Suppressor macrophage (primary cell): ENCODE results near the gene PRKCA.
"Not testable (repeated sequence)": the region's sequence is repeated elsewhere in the genome, so short reads cannot be mapped to it uniquely, and the experiment has no call there.

ENCODE experiments used
- DNase-seq, 4 experiments: peaks; one replicate each; pipeline ENCODE4 v3.0.0-alpha.2; 2020 to 2022

The PRKCA gene

DNA sequence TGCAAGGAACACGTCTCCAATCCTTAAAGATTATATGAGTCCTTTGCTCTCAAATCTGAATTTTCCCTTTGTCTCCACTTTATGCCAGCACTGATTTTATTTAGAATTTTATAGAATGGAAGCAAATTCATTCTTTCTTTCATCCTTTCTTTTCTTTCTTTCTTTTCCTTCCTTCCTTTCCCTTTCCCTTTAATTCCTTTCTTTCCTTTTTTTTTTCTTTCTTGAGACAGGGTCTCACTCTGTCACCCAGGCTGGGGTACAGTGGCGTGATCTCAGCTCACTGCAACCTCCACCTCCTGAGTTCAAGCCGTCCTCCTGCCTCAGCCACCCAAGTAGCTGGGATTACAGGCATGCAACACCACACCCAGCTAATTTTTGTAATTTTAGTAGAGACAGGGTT lies 187.2 kb downstream of the PRKCA start:
- not testable (repeated sequence) for DNase-seq

DNA sequence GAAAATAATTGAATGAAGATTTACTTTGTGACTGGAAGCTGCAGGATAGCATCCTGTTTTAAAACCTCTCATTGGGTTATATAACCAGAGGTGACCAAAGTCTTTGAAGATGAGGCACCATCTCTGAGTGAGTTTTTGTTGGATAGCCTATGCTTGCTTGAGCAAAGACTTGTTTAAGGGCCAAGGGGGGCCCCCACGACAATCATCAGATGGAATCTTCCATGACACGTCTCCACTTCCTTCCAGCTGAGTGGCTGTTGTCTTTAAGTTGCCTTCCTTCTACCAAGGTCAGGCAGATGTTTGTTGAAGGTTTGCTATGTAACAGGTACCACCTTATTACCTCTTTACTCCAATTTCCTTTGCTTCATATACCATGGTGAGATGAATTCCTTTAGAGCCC lies 188.8 kb downstream of the PRKCA start:
- no peak for DNase-seq

DNA sequence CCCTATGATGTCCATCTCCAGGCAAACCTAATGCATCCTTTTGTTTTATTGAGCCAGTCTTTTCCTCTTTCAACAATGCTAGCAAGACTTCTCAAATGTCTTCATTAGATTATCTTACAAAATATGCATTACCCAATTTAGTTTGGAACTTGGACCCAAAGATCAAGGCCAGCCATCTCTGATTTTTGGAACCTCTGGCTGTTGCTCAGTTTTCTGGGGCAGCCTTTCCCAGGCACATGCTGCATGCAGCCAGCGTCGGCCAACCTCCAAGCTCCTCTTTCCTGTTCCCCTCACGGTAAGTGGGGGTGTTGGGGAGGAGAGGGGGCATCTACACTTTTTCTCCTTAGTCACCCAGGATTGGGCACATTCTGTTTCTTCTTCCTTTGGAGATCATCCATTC lies 189.3 kb downstream of the PRKCA start:
- DNase-seq, result no peak

DNA sequence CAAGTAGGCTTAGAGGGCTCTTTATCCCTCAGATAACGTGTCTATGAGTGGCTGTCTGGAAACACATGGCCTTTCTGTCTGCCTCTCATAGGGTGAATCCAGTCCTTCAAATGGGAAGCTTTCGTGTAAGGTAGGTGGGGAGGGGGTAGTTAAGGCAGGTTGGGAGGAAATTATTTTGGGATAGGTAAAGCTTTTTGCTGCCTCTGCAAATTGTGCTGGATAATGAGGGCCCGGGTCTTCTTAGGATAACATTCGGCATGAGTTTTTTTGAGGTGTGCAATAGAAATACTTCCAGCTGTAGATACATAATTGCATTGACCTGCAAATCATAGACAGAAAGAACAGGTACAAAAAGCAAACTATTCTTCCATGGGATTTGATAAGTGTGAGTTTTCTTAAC lies 189.7 kb downstream of the PRKCA start:
- no peak for DNase-seq

DNA sequence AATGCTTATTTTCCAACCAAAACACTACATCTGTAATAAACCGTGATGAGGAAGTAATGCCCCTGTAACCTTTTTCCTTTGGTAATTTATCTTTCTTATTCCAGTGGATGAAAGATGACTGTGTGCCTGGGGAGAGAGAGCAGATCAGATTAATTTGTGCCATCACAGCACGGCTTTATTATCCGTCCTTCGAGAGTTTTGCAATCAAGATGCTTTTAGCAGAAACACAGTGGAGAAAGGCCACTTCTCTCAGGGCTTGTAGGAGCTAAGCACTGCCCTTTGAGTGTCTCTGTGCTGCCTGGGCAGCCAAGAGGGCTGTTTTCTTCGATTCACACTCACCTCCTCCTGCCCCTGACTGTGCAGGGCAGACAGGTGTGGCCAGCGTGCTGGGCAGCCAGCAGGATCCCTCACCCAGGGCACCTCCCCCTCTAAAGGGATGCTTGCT lies 190.2 kb downstream of the PRKCA start:
- no peak for DNase-seq

DNA sequence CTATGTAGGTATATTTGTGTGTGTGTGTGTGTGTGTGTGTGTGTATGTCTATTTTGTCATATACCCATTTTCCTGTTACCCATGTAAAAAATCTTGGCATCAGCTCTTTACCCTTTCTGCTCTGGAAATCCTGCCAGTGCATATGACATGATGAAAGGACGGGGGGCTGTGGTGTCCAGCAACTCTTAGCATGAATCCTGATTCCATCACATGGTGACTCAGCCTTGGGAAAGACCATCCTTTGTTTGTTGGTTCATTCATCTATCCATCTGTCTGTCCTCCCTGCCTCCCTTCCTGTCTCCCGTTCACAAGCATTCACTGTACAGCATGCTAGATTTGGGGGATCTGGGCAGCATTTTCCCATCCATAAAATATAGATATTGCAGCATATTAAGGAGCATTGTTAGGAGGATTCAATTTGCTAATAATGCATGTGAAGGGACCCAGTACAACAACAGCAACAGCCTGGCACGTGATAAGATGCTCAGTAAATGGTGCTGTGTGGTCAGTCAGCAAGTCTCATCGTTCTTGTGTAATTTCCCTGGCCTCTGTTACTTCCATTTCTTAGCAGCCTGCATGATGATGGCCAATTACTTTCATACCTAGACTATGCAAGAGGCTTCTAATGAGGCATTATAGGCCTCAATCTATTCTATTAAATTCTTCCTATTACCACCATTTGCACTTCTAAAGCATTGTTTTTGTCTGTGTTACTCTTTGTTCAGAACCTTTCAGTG lies 191.0 kb downstream of the PRKCA start:
- DNase-seq, result peak; percentile 52 to 72 (median 62)

DNA sequence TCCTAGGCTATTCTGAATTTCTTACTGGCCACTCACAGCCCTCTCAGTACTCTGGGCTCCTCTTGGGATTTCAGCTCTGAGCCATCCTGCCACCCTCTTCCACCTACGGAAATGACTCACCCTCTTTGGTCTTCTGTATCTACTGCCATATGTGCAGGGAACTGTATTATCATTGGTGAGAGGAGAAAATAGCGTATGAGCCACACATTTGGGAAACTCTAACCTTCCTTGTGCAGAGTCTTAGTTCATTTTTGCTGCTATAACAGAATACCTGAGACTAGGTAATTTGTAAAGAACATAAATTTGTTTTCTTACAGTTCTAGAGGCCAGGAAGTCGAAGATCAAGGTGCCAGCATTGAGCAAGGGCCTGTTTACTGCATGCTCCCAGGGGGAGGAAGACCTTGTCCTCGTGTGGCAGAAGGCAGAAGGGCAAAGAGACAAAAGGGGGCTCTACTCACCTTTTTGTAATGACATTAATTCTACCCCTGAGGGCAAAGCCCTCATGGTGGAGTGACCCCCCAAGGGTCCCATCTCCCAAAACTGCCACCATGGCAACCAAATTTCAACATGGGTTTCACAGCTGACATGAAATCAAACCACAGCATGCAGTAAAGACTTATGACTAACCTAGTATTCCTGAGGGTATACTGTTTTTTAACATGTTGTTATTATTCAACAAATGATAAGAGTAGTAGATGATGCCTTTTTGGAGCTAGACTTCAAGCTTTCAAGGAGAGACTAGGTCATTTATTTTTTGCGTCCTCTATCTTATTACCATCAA lies 191.8 kb downstream of the PRKCA start:
- peak; percentile 62 to 84 (median 76) for DNase-seq

DNA sequence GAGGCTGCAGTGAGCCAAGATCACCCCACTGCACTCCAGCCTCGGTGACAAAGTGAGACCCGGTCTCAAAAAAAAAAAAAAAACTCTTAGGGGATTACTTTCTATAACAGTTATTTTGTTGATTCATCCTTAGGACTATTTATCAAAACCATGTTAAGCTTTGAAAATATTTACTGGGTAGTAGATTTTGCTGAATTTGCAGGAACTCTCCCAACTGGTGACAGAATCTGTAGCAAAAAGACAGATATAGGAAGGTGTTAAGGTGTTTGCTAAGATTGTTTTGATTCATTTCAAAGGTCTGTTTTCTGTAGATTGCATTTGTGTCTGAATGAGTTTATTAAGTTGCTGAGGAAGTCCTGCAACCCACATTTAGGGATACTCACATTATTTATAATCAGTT lies 192.6 kb downstream of the PRKCA start:
- no peak for DNase-seq

DNA sequence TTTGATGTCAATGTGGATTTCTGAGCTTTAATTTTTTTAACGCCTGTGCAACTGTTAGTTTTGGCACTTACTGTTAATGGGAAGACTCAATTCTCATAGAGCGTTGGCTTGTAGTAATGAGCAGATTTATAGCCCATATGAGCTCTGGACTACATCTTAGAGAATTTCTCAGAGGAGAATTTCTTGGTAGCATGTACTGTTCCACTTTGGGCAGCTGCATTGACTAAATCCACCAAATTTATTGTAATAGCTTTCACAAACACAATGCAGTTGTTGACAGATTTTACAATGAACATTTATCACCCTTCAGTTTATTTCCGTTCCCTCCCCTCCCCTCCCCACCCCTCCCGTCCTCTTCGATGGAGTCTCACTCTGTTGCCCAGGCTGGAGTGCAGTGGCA lies 193.9 kb downstream of the PRKCA start:
- DNase-seq, result no peak

DNA sequence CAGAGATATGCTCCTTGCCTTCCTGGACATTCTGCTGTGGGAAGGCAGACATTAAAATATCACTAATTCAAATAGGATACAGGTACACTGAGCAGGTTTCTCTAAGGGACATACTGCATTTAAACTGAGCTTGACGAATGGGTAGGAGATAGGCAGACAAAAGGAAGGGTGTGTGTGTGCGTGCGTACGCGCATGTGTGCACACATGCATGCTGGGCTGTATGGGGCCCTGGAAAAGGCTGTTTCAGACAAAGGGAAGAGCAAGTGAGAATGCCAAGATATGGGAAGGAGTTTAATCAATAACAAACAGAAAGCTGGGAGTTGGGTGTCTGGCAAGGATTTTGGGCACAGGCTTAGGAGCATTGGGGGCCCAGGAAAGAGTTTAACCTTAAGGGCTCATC lies 196.2 kb downstream of the PRKCA start:
- DNase-seq, result no peak

DNA sequence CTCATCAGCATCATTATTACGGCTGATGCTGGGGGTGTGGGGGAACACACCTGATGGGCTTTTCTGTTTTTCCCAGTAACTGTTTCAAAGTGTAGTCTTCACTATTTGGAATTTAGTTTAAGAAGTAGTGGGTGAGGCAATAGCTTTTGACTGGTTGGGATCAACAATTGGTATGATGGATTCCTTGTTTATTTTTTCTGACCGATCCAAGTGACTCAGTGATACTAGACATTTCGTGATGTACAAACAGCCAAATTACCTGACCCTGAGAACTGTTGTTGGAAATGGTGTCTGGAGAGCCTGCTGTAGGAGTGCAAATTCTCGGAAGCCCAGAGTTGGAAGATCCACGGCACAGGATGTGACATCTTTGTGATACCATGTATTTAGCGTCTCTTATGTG lies 204.2 kb downstream of the PRKCA start:
- no peak for DNase-seq

DNA sequence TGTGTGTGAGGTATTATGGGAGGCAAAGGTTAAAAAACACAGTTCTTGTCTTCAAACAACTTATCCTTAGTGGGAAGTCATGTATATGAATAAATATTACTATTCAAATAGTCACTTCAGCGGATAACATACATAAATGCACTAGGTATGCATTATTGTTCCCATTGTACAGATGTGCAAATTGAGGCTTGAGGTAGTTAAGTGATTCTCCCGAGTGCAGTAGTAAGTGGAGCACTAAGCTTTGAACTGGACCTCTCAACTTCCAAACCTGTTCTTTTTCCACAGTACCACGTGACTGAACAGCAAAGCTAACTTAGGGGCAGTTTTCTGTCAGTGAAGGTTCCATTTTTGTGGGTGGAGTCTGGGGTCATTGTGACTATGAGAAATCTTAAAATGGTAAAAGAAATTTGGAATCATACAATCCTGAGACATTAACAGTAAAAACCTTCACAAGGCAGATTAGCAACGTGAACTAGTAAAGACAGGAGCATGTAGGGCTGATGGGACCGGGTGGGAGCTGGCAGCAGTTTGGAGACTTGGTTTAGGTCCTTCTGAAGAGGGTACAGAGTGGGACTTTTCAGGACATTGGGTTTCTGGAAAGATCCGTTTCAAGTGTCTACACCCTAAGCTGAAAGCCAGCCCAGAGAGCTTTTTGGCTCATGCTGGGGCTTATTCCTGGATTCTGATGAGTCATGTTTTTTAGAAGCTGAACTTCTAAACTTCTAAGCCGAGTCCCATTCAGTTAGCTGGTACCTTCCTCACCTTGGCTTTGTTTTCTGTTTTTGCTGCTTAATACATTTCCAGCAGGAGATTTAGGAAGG lies 204.9 kb downstream of the PRKCA start:
- peak in 2 of 4 experiments; percentile 13 to 21 for DNase-seq

DNA sequence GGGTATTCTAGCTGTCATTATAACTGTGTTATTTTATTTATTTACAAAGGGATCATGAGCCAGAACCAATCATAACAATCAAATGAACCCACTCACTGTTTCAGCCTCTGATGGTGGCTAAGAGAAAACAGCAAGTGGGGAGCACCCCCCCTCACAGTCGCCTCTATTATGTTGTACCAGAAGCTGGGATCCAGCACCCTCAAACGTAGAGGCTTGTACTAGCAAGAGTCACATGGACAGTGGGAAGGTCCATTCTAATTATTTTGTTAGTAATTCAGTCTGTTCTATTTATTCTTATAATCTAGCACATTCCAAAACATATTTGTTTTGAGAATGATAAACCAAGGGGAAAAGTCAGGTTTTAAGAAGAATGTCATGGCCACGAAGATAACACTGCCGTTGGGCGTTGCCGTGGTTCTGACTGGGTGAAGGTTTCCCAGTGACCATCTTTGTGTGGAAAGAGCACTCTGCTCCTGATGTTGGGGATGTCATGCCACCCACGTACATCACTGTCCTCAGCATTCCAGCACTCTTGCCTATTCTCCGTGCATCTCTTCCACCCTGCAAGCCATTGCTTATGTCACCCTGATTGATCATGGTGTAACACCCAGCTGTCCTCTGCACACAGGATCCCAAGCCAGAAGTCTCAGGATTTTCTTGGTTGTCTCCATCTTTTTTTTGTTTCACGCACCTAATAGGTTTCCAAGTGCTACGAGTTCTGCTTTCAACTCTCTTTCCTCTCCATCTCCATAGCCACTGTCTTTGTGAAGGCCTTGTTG lies 205.8 kb downstream of the PRKCA start:
- DNase-seq, result no peak

DNA sequence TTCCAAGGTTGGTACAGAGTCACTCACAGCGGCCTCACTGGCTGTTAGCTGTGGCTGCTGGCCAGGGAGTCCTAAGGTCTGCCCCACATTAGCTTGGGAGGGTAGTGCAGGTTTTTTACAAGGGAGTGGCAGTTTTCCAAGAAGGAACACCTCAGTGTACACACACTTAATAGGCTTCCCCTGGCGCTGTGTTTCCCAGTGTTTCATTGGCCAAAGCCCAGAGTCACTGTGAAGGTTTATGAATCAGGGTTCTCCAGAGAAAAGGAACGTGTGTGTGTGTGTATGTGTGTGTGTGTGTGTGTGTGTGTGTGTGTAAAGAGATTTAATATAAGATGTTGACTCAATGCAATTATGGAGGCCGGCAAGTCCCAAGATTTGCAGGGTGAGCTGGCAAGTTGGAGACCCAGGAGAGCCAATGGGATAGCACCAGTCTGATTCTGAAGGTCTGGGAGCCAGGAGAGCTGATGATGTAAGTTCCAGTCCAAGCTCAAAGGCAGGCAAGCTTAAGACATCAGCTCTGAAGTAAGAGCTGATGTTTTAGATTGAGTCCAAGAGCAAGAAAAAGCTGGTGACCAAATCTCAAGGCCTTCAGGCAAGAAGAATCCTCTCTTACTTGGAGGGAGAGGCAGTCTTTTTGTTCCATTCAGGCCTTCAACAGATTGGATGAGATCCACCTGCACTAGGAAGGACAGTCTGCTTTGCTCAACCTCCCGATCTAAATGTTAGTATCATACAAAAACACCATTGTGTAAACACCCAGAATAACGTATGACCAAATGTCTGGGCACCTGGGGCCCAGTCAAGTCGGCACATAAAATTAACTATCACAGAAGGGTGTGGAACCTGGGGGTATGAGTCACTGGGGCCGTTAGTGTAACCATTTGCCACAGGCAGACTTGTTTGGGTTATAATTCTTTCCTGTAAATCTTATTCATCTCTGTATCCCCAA lies 206.8 kb downstream of the PRKCA start:
- no peak for DNase-seq

DNA sequence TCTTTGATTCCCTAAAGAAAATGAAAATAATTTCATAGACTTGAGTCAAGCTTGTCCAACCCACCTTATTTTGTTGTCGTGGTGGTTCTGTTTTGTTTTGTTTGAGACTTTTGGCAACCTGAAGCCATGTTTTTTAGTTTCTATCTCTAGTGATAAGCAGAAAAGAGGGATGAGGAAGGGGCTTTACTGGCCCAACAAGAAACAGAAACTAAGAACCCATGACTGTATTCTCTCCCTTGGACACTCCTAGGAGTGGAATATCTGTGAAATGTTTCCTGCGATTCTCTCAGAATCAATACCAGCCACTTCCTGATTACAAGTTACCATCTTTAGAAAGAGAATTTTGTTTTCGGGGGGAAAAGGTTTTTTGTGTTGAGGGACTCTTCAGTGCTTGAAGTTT lies 207.5 kb downstream of the PRKCA start:
- DNase-seq, result no peak

DNA sequence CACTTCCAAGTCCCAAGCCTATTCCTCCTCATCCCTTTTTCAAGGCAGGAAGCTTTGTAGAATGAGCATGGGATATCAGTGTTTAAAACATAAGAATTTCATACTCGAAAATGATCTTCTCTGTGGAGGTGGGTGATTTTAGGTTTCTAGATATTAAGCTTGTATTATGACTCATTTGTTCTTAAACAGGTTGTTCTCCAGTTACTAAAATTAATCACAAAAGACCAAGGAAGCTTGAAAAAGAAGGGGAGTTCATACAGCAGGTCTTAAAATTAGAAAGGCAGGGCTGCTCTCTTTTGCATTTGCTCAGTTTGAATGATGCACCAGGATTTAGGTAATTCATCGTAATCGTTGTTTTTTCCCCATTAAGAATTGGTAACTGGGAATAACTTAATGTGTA lies 208.7 kb downstream of the PRKCA start:
- DNase-seq, result no peak

DNA sequence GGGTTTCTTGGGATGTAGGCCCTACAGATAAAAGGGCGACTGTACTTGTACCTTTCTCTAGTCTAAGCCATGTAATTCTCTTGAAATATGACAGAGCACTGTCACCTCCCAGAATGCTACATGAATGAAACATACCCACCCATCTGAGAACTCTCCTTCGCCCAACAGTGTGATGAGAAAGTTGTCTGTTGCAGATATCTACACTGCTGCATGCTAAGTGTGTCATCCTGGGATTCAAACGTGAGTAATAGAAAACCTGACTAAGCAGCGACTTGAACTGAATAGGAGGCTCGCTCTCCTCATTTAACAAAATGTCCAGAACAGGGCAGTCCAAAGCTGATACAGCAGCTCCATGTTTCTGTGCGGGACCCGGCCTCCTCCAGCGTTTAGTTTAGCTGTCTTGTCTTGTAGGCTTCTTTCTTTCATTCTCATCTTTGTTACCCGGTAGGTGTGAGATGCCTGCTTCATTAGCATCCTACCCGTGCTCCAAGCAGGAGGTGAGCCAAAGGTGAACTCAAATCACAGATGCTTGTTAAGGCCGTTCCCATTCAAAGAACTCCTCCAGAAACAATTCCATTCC lies 211.9 kb downstream of the PRKCA start:
- no peak for DNase-seq

DNA sequence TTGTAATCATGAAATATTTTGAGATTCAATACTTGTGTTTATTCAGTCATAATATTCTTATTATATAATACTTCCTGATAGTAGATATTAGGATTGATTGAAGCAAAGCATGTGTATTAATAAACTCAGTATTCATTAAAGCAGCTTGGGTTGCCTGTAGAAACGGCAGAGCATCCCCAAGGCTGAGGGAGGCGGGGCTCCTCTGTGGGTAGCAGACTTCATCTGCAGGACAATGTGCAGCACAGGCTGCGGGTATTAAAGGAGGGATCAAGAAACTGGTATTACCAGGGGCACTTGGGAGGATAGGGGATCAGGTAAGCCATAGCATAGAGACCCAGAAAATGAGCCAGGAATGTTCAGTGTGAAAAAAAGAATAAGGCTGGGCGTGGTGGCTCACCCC lies 213.6 kb downstream of the PRKCA start:
- DNase-seq, result no peak

DNA sequence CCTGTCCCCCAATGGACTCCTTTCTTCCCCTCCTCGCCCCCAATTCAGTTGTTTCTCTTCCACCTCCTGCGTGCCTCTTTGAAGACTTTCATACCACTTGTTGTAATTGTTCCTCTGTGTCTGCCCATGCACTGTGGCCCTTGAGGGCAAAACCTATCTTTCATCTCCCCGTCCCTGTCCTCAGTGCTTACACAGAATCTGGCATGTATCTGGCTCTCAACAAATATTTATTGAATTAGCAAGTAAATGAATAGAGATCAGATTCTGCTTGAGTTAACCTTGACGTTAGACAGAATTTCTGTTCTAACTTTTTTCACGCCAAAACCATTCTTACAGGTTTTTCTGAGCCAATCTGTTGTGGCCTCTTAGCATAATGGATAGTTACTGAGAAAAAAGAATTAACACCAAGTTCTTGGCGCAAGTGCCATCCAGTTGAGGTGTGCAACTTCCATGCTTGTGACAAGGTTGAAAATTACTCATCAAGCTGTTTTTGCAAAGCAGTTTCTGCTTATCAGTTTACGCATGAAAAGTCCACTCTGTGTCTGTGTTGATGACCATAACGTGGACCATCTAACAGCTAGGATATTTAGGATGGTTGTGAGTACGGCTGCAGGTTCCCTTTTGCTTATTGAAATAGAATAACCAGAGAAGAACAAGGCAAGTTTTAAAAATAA lies 215.1 kb downstream of the PRKCA start:
- no peak for DNase-seq

DNA sequence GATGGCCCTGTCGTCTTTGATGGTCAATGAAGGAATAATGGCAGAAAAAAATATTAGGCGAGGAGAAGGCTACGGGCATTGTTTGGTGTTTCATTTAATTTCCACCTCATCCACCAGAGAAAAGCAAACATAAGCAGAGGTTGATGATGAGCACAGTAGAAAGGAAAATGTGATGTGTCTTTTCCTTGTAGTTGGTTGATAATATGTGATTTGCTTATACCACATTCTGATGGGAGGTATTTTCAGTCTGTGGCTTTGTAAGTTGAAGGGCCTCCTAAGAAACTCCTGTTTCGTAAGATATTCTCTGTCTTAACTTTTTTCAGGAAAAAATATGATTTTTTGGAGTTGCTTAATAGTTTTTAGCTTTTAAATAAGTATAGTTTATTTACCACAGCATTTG lies 215.7 kb downstream of the PRKCA start:
- no peak for DNase-seq
